Measurements from ENCODE around the gene NDUFAF4.

Gene NDUFAF4

DNA sequence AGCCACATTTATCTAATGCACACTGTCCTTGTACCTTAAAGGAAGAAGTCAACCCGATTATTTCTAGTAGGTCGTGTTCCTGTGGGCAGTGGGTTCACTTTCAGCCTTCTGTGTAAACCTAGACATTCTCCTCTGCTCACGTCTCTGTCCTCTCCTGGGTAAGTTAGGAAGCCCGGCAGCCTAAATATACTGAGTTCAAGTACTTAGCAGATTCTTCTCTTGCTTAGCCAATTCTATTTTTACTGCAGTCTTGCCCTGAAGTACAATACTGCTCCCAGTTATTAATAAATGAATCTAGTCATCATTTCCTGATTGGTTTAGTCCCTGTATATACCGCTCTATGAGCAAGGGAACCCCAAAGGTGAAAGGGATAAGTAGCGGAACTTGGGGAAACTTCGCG lies 45.8 kb downstream of the NDUFAF4 start:
- Histone ChIP-seq H3K4me3 (replicated peaks; ENCODE audit: insufficient read depth, low read length) (no peak overlapping the region), H3K27me3 (ENCODE audit: insufficient read depth, poor library complexity, severe bottlenecking) (no peaks in the 10 kb centered on the region), H3K27ac (replicated peaks) (no peak overlapping the region)
- no peak for DNase-seq (ENCODE audit: low read depth in 1 of 2, low spot score in 1 of 2)
- no peak for TF ChIP-seq GABPA (IDR thresholded peaks at IDR 0.05; ENCODE audit: low read depth)

DNA sequence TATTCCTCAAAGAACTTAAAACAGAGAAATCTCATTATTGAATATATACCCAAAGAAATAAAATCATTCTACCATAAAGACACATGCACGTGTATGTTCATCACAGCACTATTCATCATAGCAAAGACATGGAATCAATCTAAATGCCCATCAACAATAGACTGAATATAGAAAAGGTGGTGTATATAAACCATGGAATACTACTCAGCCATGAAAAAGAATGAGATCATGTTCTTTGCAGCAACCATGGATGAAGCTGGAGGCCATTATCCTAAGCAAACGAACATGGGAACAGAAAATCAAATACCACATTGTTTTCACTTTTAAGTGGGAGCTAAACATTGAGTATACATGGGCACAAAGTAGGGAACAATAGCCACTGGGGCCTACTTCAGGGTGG lies 48.1 kb downstream of the NDUFAF4 start:
- no peaks in the 10 kb centered on the region for H3K27me3 ChIP-seq (ENCODE audit: insufficient read depth, poor library complexity, severe bottlenecking)
- no peak overlapping the region for H3K4me3 ChIP-seq (replicated peaks; ENCODE audit: insufficient read depth, low read length)
- TF ChIP-seq SPI1 (IDR thresholded peaks at IDR 0.05; ENCODE audit: borderline replicate concordance, low read depth) (no peak), POLR2AphosphoS5 (IDR thresholded peaks at IDR 0.05; ENCODE audit: low read depth) (no peak), GABPA (IDR thresholded peaks at IDR 0.05; ENCODE audit: low read depth) (no peak)
- TF ChIP-seq, protein P1, sequence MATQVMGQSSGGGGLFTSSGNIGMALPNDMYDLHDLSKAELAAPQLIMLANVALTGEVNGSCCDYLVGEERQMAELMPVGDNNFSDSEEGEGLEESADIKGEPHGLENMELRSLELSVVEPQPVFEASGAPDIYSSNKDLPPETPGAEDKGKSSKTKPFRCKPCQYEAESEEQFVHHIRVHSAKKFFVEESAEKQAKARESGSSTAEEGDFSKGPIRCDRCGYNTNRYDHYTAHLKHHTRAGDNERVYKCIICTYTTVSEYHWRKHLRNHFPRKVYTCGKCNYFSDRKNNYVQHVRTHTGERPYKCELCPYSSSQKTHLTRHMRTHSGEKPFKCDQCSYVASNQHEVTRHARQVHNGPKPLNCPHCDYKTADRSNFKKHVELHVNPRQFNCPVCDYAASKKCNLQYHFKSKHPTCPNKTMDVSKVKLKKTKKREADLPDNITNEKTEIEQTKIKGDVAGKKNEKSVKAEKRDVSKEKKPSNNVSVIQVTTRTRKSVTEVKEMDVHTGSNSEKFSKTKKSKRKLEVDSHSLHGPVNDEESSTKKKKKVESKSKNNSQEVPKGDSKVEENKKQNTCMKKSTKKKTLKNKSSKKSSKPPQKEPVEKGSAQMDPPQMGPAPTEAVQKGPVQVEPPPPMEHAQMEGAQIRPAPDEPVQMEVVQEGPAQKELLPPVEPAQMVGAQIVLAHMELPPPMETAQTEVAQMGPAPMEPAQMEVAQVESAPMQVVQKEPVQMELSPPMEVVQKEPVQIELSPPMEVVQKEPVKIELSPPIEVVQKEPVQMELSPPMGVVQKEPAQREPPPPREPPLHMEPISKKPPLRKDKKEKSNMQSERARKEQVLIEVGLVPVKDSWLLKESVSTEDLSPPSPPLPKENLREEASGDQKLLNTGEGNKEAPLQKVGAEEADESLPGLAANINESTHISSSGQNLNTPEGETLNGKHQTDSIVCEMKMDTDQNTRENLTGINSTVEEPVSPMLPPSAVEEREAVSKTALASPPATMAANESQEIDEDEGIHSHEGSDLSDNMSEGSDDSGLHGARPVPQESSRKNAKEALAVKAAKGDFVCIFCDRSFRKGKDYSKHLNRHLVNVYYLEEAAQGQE (IDR thresholded peaks at IDR 0.05; ENCODE audit: insufficient replicate concordance, low read depth): no peak
- TF ChIP-seq, protein P2, sequence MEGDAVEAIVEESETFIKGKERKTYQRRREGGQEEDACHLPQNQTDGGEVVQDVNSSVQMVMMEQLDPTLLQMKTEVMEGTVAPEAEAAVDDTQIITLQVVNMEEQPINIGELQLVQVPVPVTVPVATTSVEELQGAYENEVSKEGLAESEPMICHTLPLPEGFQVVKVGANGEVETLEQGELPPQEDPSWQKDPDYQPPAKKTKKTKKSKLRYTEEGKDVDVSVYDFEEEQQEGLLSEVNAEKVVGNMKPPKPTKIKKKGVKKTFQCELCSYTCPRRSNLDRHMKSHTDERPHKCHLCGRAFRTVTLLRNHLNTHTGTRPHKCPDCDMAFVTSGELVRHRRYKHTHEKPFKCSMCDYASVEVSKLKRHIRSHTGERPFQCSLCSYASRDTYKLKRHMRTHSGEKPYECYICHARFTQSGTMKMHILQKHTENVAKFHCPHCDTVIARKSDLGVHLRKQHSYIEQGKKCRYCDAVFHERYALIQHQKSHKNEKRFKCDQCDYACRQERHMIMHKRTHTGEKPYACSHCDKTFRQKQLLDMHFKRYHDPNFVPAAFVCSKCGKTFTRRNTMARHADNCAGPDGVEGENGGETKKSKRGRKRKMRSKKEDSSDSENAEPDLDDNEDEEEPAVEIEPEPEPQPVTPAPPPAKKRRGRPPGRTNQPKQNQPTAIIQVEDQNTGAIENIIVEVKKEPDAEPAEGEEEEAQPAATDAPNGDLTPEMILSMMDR (IDR thresholded peaks at IDR 0.05; ENCODE audit: insufficient read depth, low read length): no peak
- DNase-seq (ENCODE audit: low read depth in 1 of 2, low spot score in 1 of 2): no peak
- H3K27ac ChIP-seq (replicated peaks): no peak overlapping the region

DNA sequence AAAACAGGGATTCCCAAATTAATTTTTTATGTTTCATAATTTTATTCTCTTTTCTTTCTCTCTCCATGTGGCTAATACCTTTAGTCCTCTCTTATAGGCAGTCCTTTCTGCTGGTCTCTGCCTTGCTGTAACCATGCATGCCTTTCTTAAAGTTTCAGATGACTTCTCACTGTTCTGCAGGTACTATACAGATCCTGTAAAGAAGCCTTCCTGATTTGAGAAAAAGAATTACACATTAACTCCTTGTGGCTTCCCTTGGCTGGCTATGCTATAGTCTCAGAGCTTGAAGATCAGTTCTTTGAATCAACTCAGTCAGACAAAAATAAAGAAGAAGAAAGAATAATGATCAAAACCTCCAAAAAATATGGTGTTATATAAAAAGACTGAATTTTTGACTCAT lies 53.2 kb downstream of the NDUFAF4 start:
- Histone ChIP-seq H3K27me3 (ENCODE audit: insufficient read depth, poor library complexity, severe bottlenecking) (peaks cover under 1% of the 10 kb centered on the region), H3K4me3 (replicated peaks; ENCODE audit: insufficient read depth, low read length) (no peak overlapping the region), H3K27ac (replicated peaks) (no peak overlapping the region)
- DNase-seq (ENCODE audit: low read depth in 1 of 2, low spot score in 1 of 2): no peak
- TF ChIP-seq SPI1 (IDR thresholded peaks at IDR 0.05; ENCODE audit: borderline replicate concordance, low read depth) (no peak), POLR2AphosphoS5 (IDR thresholded peaks at IDR 0.05; ENCODE audit: low read depth) (no peak), GABPA (IDR thresholded peaks at IDR 0.05; ENCODE audit: low read depth) (no peak)
- TF ChIP-seq, protein P2 (IDR thresholded peaks at IDR 0.05; ENCODE audit: insufficient read depth, low read length): no peak
- TF ChIP-seq, protein P1 (IDR thresholded peaks at IDR 0.05; ENCODE audit: insufficient replicate concordance, low read depth): no peak

DNA sequence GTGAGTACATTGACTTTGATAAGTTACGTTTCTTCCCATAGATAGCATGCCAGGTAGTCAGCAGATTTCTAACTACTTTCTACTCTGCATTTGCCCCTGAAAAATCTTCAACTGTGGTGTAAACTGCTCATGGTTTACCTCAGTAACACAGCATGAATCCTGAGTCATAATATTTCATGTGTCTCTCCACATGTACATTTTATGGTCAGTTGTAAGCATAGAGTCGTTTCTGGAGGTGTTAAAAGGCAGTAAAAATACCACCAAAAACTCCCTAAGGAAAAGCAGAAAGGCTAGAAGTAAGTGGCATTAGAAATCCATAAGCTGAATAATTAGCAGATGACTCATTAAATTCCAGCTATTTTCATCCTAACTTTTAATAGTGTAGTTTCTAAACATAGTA lies 56.3 kb downstream of the NDUFAF4 start:
- no peak for DNase-seq (ENCODE audit: low read depth in 1 of 2, low spot score in 1 of 2)
- TF ChIP-seq, protein P2 (IDR thresholded peaks at IDR 0.05; ENCODE audit: insufficient read depth, low read length): no peak
- no peak for TF ChIP-seq SPI1 (IDR thresholded peaks at IDR 0.05; ENCODE audit: borderline replicate concordance, low read depth)
- TF ChIP-seq, protein P1 (IDR thresholded peaks at IDR 0.05; ENCODE audit: insufficient replicate concordance, low read depth): no peak
- no peak for TF ChIP-seq GABPA (IDR thresholded peaks at IDR 0.05; ENCODE audit: low read depth)
- TF ChIP-seq POLR2AphosphoS5 (IDR thresholded peaks at IDR 0.05; ENCODE audit: low read depth): no peak
- Histone ChIP-seq H3K4me3 (replicated peaks; ENCODE audit: insufficient read depth, low read length) (no peak overlapping the region), H3K27ac (replicated peaks) (no peak overlapping the region), H3K27me3 (ENCODE audit: insufficient read depth, poor library complexity, severe bottlenecking) (peaks cover 10% of the 10 kb centered on the region)

Measured in HL-60 (cell line).